Memory B cell (primary cell): Measurements from ENCODE around the gene AGPAT2.

Experiments
- ATAC-seq: fragments of 150-1000 bp; cut with Tn5 transposase; 2 replicates; pipeline ENCODE4 v1.10.0; 2021; ENCODE audit warnings: low read depth, mild to moderate bottlenecking, moderate library complexity
- DNase-seq, 2 donors: peaks; one replicate each; pipeline ENCODE4 v3.0.0; 2022; ENCODE audit warnings: low spot score in 2 of 2
- H3K27ac Mint-ChIP-seq: one replicate; pipeline ENCODE4 v1.8.0; 2022; ENCODE audit warnings: mild to moderate bottlenecking, moderate library complexity, mixed read lengths
- H3K27me3 Mint-ChIP-seq: one replicate; pipeline ENCODE4 v1.8.0; 2022; ENCODE audit warnings: mixed read lengths
- H3K36me3 Mint-ChIP-seq: one replicate; pipeline ENCODE4 v1.8.0; 2022; ENCODE audit warnings: mild to moderate bottlenecking, mixed read lengths
- H3K4me1 Mint-ChIP-seq: one replicate; pipeline ENCODE4 v1.8.0; 2022; ENCODE audit warnings: mixed read lengths
- H3K4me3 Mint-ChIP-seq: one replicate; pipeline ENCODE4 v1.8.0; 2022; ENCODE audit warnings: mild to moderate bottlenecking, moderate library complexity, mixed read lengths
- H3K9me3 Mint-ChIP-seq: one replicate; pipeline ENCODE4 v1.8.0; 2022; ENCODE audit warnings: mixed read lengths

Gene AGPAT2

GRCh38 chr9:136692185-136693134, 5.2 kb upstream of the AGPAT2 start:
- H3K27ac Mint-ChIP-seq: no peak overlapping the region
- peaks cover 9% of the 10 kb centered on the region for H3K4me1 Mint-ChIP-seq
- no peak overlapping the region for H3K4me3 Mint-ChIP-seq
- no peak for ATAC-seq
- H3K27me3 Mint-ChIP-seq: peaks cover 19% of the 10 kb centered on the region
- no peak for DNase-seq
- H3K36me3 Mint-ChIP-seq: no peaks in the 10 kb centered on the region
- no peaks in the 10 kb centered on the region for H3K9me3 Mint-ChIP-seq

GRCh38 chr9:136691316-136692184, 4.3 kb upstream of the AGPAT2 start:
- no peaks in the 10 kb centered on the region for H3K36me3 Mint-ChIP-seq
- H3K27ac Mint-ChIP-seq: no peak overlapping the region
- no peaks in the 10 kb centered on the region for H3K9me3 Mint-ChIP-seq
- DNase-seq (no peak), ATAC-seq (no peak)
- H3K27me3 Mint-ChIP-seq: peaks cover 14% of the 10 kb centered on the region
- no peak overlapping the region for H3K4me3 Mint-ChIP-seq
- H3K4me1 Mint-ChIP-seq: peaks cover 3% of the 10 kb centered on the region

DNA sequence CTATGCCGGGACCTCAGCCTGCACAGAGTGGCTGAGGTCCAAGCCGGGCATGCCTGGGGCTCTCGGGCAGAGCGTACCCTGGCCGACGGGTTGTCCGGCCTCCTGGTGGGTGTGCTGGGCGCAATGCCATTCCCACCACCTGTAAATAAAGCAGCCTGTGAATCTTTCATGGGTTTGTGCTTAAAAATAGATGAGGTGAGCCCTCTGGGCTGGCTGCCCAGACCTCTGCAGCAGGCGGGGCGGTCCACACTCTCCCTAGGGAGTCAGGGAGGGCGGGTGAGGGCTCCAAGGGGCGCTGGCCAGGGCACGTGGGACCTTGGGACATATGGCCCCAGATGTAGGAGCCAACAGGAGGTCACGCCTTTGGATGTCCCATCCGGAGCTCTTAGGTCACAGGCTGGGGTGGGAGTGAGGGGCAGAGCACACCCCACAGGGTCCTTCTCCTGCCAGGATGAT, 3.6 kb upstream of the AGPAT2 start:
- Mint-ChIP-seq H3K4me3 (no peak overlapping the region), H3K9me3 (no peaks in the 10 kb centered on the region), H3K27ac (no peak overlapping the region), H3K36me3 (no peaks in the 10 kb centered on the region), H3K27me3 (peaks cover 11% of the 10 kb centered on the region), H3K4me1 (peaks cover 8% of the 10 kb centered on the region)
- ATAC-seq (no peak), DNase-seq (no peak)

- Mint-ChIP-seq H3K9me3 (no peaks in the 10 kb centered on the region), H3K27me3 (peaks cover 10% of the 10 kb centered on the region), H3K36me3 (no peaks in the 10 kb centered on the region), H3K4me1 (peaks cover 9% of the 10 kb centered on the region), H3K4me3 (no peak overlapping the region), H3K27ac (no peak overlapping the region)
- no peak for DNase-seq
- no peak for ATAC-seq
Measured at GRCh38 chr9:136690104-136690805, 3.0 kb upstream of the AGPAT2 start.

GRCh38 chr9:136689108-136689460, 1.8 kb upstream of the AGPAT2 start:
- ATAC-seq (no peak), DNase-seq (no peak)
- H3K36me3 Mint-ChIP-seq: no peaks in the 10 kb centered on the region
- H3K4me3 Mint-ChIP-seq: peak overlapping the region; percentile 45
- peaks cover 10% of the 10 kb centered on the region for H3K27me3 Mint-ChIP-seq
- H3K9me3 Mint-ChIP-seq: no peaks in the 10 kb centered on the region
- H3K4me1 Mint-ChIP-seq: peaks cover 9% of the 10 kb centered on the region
- H3K27ac Mint-ChIP-seq: no peak overlapping the region

DNA sequence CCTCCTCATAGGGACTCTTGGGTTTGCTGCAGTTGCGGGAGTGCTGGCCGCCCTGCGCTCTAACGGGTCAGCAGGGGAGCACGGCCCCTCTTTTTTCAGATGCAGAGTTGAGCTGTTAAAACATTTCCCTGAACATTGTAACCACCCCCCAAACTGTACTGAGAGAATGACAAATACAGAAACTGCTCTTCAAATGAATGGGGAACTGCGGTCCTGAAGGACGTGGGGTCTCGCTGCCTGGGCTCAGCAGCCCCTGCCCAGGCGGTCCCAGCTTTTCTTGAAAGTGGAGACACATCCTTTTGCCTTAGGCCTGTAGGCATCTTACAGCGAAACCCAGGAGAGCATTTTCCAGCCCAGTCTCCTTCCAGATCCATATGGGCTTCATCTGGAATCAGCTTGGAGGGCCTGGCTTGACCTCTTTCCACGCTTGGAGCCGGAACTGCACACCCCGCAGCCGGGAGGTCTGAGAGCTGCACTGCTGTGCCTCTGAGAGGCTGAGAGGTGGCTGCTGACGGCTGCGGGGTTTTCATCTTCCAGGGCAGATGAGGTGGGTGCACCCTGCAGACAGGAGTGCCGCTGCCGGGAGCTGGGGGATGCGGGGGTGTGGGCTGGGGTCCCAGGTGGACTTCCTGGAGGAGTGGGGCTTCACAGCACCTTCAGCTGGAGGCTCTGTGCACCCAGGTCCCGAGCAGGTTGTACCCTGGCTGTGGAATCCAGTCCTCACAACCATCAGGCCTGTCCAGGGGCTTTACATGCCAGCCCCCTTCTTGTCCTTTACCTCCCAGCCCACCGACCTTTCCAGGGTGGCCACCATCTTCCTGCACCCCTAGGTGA, 1.2 kb upstream of the AGPAT2 start:
- Mint-ChIP-seq H3K4me3 (peak overlapping the region; percentile 45), H3K27ac (no peak overlapping the region), H3K9me3 (no peaks in the 10 kb centered on the region), H3K27me3 (peaks cover 10% of the 10 kb centered on the region), H3K36me3 (no peaks in the 10 kb centered on the region), H3K4me1 (peaks cover 9% of the 10 kb centered on the region)
- ATAC-seq (no peak), DNase-seq (no peak)

DNA sequence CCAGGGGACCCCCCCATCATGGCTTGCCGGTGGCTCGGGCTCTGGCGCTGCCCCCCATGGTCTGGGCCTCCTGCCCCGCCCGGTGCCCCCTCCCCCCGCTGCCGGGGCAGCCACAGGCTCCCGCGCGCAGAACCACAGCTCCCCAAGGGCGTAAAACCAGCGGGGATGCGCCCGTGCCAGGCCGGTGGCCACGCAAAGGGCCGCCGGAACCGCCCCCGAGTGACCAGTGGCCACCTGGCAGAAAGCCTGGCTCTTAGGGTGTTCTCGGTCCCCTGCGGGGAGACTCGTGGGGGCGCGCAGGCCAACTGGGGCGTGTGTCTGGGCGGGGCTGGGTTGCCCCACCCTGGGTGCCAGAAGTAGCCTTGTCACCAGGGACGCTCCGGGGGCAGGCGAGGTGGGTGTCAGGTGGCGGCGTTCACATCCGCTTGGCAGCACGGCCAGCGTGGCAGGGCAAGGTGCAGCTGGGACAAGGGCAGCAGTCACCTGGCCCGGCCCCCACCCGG, 515 bp upstream of the AGPAT2 start:
- Mint-ChIP-seq H3K4me3 (peak overlapping the region; percentile 5), H3K27me3 (peaks cover 4% of the 10 kb centered on the region), H3K36me3 (no peaks in the 10 kb centered on the region), H3K4me1 (peaks cover 6% of the 10 kb centered on the region), H3K27ac (no peak overlapping the region), H3K9me3 (no peaks in the 10 kb centered on the region)
- no peak for ATAC-seq
- no peak for DNase-seq

- ATAC-seq (peak; percentile 3), DNase-seq (no peak)
- Mint-ChIP-seq H3K4me3 (peak overlapping the region; percentile 78), H3K9me3 (no peaks in the 10 kb centered on the region), H3K27me3 (peaks cover 4% of the 10 kb centered on the region), H3K36me3 (no peaks in the 10 kb centered on the region), H3K4me1 (peaks cover 6% of the 10 kb centered on the region), H3K27ac (no peak overlapping the region)
Measured at GRCh38 chr9:136686534-136686793, 793 bp downstream of the AGPAT2 start.

- DNase-seq: no peak
- Mint-ChIP-seq H3K9me3 (no peaks in the 10 kb centered on the region), H3K36me3 (no peaks in the 10 kb centered on the region), H3K4me3 (peak overlapping the region; percentile 78), H3K4me1 (peaks cover 6% of the 10 kb centered on the region), H3K27me3 (peaks cover 2% of the 10 kb centered on the region), H3K27ac (no peak overlapping the region)
- no peak for ATAC-seq
Measured at GRCh38 chr9:136685790-136686533, 1.3 kb downstream of the AGPAT2 start.

DNA sequence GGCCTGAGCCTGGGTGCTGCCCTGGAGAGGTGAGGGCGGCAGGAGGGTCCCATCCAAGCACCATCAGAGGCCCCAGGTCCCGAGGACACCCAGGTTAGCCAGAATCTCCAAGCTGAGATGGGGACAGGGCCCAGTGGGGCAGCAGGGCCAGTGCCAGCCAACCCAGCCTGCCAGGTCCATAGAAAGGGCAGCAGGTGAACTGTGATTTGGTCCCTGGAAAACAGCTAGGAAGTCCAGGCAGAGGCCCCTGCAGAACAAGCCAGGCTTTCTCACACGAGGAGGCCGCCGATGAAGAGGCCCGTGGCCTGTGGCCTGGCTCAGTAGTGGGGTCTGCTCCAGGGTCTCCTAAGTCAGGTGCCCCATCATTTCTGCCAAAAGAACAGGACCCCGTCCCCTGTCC, 2.0 kb downstream of the AGPAT2 start:
- ATAC-seq: no peak
- Mint-ChIP-seq H3K27ac (no peak overlapping the region), H3K4me1 (peaks cover 6% of the 10 kb centered on the region), H3K4me3 (no peak overlapping the region), H3K27me3 (peaks cover 2% of the 10 kb centered on the region), H3K36me3 (no peaks in the 10 kb centered on the region), H3K9me3 (no peaks in the 10 kb centered on the region)
- no peak for DNase-seq

GRCh38 chr9:136684799-136685198, 2.5 kb downstream of the AGPAT2 start:
- Mint-ChIP-seq H3K4me3 (no peak overlapping the region), H3K27me3 (no peaks in the 10 kb centered on the region), H3K9me3 (no peaks in the 10 kb centered on the region), H3K4me1 (peaks cover 6% of the 10 kb centered on the region), H3K27ac (no peak overlapping the region), H3K36me3 (no peaks in the 10 kb centered on the region)
- ATAC-seq (no peak), DNase-seq (no peak)

DNA sequence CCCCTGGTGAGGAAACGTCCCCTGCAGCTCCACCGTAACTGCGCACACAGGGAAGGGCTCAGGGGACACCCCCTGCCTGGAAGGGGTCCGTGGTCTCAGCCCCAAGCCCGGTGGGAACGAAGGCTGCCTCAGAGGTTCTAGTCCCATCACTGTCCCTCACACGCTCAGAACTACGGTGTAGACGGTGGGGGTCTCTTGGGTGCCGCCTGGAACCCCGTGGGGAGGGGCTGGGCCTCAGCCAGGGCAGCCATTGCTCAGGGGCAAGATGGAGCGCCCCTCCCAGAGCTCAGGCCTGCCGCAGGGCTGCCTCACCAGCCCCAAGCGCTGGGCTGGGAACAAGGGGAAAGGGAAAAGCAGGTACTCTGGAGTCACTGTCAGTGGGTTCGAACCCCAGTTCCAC, 2.9 kb downstream of the AGPAT2 start:
- H3K36me3 Mint-ChIP-seq: no peaks in the 10 kb centered on the region
- ATAC-seq (no peak), DNase-seq (no peak)
- H3K4me1 Mint-ChIP-seq: peaks cover 6% of the 10 kb centered on the region
- H3K27me3 Mint-ChIP-seq: no peaks in the 10 kb centered on the region
- no peak overlapping the region for H3K4me3 Mint-ChIP-seq
- H3K27ac Mint-ChIP-seq: no peak overlapping the region
- no peaks in the 10 kb centered on the region for H3K9me3 Mint-ChIP-seq

- H3K4me1 Mint-ChIP-seq: peaks cover 6% of the 10 kb centered on the region
- ATAC-seq: no peak
- no peaks in the 10 kb centered on the region for H3K36me3 Mint-ChIP-seq
- no peak for DNase-seq
- no peaks in the 10 kb centered on the region for H3K27me3 Mint-ChIP-seq
- no peaks in the 10 kb centered on the region for H3K9me3 Mint-ChIP-seq
- H3K27ac Mint-ChIP-seq: no peak overlapping the region
- H3K4me3 Mint-ChIP-seq: no peak overlapping the region
Measured at GRCh38 chr9:136683755-136684154, 3.5 kb downstream of the AGPAT2 start.
